Astrocyte of the cerebellum (primary cell): Measurements from ENCODE around the gene CCDC57.

Experiments used
- DNase-seq: peaks from one replicate; pipeline ENCODE4 v3.0.0-alpha.2; 2011; ENCODE audit warnings: low read depth
- H3K4me3 ChIP-seq: 2 replicates; pipeline ENCODE4 v1.5.1; 2011; ENCODE audit warnings: mild to moderate bottlenecking, low read depth, low read length, moderate library complexity
- in situ Hi-C: cut with HindIII; loops from 2 replicates; pipeline ENCODE4 v1.10.0; 2017; ENCODE audit warnings: low sequenced_read_pairs
- TF ChIP-seq, protein P1 (sequence below): IDR thresholded peaks from 2 replicates; pipeline ENCODE4 v1.5.1; 2012; ENCODE audit warnings: low read length, low read depth, moderate library complexity, mild to moderate bottlenecking; ENCODE audit errors: missing control alignments

CCDC57 gene

DNA sequence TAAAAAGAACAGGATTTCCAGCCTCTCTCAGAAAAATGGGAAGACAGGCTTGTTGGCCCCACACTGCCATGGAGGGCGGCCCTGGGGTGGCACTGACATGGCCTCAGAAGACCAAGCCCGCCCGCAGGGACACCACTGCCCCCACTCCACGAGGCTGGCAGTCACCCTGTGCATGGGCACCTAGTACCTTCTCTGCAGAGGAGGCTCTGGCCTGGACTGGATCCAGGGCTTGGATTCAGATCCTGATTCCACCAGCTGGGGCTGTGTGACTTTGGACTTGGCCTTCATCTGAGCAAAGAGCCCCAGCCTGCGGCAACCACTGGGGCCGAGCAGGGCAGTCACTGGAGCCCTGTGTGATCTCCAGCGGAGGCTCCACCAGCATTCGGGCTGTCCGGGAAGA lies 97.8 kb downstream of the CCDC57 start:
- DNase-seq = no peak
- TF ChIP-seq, protein P1, sequence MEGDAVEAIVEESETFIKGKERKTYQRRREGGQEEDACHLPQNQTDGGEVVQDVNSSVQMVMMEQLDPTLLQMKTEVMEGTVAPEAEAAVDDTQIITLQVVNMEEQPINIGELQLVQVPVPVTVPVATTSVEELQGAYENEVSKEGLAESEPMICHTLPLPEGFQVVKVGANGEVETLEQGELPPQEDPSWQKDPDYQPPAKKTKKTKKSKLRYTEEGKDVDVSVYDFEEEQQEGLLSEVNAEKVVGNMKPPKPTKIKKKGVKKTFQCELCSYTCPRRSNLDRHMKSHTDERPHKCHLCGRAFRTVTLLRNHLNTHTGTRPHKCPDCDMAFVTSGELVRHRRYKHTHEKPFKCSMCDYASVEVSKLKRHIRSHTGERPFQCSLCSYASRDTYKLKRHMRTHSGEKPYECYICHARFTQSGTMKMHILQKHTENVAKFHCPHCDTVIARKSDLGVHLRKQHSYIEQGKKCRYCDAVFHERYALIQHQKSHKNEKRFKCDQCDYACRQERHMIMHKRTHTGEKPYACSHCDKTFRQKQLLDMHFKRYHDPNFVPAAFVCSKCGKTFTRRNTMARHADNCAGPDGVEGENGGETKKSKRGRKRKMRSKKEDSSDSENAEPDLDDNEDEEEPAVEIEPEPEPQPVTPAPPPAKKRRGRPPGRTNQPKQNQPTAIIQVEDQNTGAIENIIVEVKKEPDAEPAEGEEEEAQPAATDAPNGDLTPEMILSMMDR = no peak
- in situ Hi-C loops = no loop called here
- H3K4me3 ChIP-seq = no peak overlapping the region

DNA sequence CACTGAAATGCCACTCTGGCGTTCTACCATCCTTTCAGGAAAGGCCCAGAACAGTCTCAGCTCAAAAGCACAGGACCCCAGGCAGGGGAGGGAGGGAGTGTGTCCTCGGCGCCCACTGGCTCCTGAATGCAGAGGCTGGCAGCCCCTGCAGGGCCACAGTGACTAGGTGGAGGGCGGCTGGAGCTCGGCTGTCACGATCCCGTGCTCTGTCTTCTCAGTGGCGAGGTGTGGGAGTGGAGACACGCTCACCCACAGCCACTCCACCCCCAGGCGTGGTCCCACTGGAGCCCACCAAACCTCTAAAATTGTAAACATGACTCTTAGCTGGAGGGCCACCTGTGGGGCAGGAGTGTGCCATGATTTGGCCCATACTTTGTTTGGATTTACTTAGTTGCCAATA lies 98.2 kb downstream of the CCDC57 start:
- no peak overlapping the region for H3K4me3 ChIP-seq
- in situ Hi-C loops = no loop called here
- TF ChIP-seq, protein P1 = no peak
- no peak for DNase-seq

DNA sequence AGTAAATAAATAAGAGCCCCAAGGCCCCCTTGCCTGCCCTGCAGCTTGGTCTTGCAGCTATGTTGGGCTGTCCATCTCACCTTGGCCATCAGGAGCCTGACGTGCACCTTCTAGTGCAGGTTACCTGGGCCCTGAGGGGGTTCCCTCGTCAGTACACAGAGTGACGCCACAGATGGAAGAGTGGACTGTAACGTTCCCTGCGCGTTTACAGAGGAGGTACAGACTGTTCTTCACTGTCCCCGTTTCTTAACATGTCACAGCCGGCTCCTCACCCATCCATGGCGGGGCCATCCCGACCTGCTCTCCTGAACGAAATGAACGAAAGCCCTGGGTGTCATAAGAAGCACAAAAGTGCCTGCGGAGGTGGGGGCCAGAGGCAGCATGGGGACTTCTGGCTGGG lies 98.7 kb downstream of the CCDC57 start:
- TF ChIP-seq, protein P1 = no peak
- in situ Hi-C loops = no loop called here

DNA sequence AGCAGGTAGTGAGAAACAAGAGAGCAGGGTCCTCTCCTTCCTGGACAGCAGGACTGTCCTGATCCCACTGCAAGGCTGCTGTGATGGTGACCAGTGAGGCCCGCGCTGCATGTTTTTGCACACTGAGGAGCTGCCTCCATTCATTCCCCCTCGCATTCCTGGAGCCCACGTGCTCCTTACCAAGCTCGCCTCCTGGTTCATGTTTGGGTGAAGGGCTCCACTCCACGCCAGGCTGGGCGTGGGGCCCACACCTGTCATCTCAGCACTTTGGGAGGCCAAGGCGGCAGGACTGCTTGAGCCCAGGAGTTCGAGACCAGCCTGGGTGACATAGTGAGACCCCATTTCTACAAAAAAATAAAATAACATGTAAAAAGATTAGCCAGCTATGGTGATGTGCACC lies 99.2 kb downstream of the CCDC57 start:
- TF ChIP-seq, protein P1 = no peak

More for the DNA sequence above, 98.7 kb downstream of the CCDC57 start:
- H3K4me3 ChIP-seq = no peak overlapping the region
- DNase-seq = no peak

DNA sequence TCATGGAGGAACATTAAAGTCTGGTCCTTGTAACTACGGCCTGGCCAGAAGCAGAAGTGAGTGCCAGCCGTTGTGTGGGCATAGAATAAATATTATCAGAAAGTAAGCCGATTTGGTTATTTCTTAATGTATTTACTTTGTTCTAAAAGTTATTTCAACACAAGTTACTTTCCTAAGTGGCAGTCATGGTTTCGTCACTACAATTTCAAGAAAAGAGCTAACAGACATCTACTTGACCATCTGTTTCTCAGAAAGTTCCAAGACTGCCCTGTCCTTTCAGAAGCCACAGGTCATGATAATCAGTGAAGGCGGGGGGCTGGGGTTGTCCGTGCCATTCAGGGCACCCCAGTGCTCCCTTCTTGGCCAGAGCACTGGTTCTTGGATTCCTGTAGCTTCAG lies 99.7 kb downstream of the CCDC57 start:
- no peak for DNase-seq
- in situ Hi-C loops = no loop called here
- no peak overlapping the region for H3K4me3 ChIP-seq
- TF ChIP-seq, protein P1 = no peak

More for the DNA sequence above, 99.2 kb downstream of the CCDC57 start:
- no peak overlapping the region for H3K4me3 ChIP-seq
- no peak for DNase-seq
- in situ Hi-C loops = no loop called here

DNA sequence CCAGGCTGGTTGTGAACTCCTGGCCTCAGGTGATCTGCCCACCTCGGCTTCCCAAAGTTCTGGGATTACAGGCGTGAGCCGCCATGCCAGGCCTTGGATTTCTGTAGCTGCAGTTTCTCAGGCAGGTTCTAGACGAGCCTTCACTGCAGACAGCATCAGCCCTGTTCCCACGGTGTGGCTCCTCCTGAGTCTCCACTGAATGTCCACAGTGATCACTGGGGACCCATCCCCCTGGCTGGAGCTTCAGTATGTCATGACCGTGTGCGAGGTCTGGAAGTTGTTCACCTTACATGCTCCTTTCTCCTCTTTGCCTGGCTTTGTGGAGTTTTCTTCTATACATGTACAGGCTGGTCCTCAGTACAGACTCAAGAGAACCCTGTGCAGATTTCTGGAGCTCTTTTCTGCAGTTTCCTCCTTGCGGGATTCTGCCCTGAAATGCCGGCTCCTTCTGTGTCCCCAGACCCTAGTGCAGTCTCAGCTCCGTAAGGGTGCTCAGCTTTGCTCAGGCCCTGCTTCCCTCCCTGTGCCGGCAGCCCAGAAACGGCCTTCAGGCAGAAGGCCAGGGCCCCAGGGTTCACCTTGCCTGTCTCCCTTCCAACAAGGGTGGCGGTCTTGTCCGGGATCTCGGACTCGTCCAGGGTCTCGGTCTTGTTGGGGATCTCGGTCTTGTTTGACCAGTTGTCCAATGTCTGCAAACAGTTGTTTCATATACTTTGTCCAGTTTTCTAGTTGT lies 100.3 kb downstream of the CCDC57 start:
- TF ChIP-seq, protein P1 = no peak
- no peak overlapping the region for H3K4me3 ChIP-seq
- in situ Hi-C loops = no loop called here
- DNase-seq = no peak

DNA sequence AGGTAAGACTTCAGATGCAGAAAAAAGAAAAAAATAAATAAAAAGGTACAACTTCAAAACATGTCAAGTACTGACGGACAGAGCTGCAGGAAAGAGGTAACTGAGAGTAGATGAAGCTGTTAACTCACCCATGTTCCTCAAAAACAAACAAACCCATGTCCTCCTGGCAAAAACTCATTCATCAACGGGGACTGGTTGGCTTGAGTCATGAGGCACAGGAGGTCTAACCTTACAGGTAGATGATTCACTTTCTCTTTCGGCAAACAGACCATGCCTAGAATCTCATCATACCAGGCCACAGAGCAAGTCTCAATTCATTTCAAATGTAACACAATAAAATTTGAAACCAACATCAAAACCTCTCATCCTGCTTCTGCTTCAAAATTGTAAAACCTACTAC lies 102.3 kb downstream of the CCDC57 start:
- in situ Hi-C loops = no loop called here
- DNase-seq = no peak
- TF ChIP-seq, protein P1 = no peak
- no peak overlapping the region for H3K4me3 ChIP-seq
